OCI-LY1 (cell line): ENCODE data around the gene ADAMTSL3.

Source experiments
- CTCF ChIP-seq: fragments of 200-600 bp; sonication (generic), shearing (Covaris generic); IDR thresholded peaks from 2 replicates; pipeline ENCODE4 v1.5.1; 2017; ENCODE audit warnings: mild to moderate bottlenecking, antibody characterized with exemption, low read length, moderate library complexity, mixed read lengths
- EZH2 ChIP-seq: fragments of 200-600 bp; sonication (generic), shearing (Covaris generic); IDR thresholded peaks from 2 replicates; pipeline ENCODE4 v1.8.0; 2017; ENCODE audit warnings: borderline replicate concordance, mixed run types, mild to moderate bottlenecking, antibody characterized with exemption, low read length, moderate library complexity, mixed read lengths

GRCh38 chr15:83710452-83710851 lies 56.5 kb downstream of the ADAMTSL3 start:
- TF ChIP-seq EZH2 (no peak), CTCF (no peak)
